GM12864 (cell line): ENCODE measurements around the gene GALNT8.

Experiments used
- DNase-seq: peaks from one replicate; pipeline ENCODE4 v3.0.0-alpha.2; 2011; ENCODE audit warnings: low read depth
- H3K4me3 ChIP-seq: 2 replicates; pipeline ENCODE4 v1.5.1; 2011; ENCODE audit warnings: mild to moderate bottlenecking, low read depth, low read length, control low read depth
- CTCF ChIP-seq: IDR thresholded peaks from 2 replicates; pipeline ENCODE4 v1.5.1; 2011; ENCODE audit warnings: low read depth, mild to moderate bottlenecking, moderate library complexity, low read length, control low read depth, inconsistent platforms; ENCODE audit errors: missing control alignments

GALNT8 gene

GRCh38 chr12:4766445-4766844 is 46.2 kb downstream of the GALNT8 start:
- no peak for TF ChIP-seq CTCF
- H3K4me3 ChIP-seq = no peak overlapping the region
- no peak for DNase-seq

- no peak for DNase-seq
- no peak for TF ChIP-seq CTCF
- H3K4me3 ChIP-seq = no peak overlapping the region
Observed at GRCh38 chr12:4767186-4767585, 47.0 kb downstream of the GALNT8 start.

- TF ChIP-seq CTCF = no peak
- H3K4me3 ChIP-seq = no peak overlapping the region
- no peak for DNase-seq
Observed at GRCh38 chr12:4768341-4768740, 48.1 kb downstream of the GALNT8 start.

- no peak overlapping the region for H3K4me3 ChIP-seq
- no peak for DNase-seq
- no peak for TF ChIP-seq CTCF
Observed at GRCh38 chr12:4769073-4769472, 48.9 kb downstream of the GALNT8 start.

GRCh38 chr12:4771172-4771959 is 51.2 kb downstream of the GALNT8 start:
- TF ChIP-seq CTCF = no peak
- no peak overlapping the region for H3K4me3 ChIP-seq
- no peak for DNase-seq

- no peak for TF ChIP-seq CTCF
- no peak for DNase-seq
- no peak overlapping the region for H3K4me3 ChIP-seq
Observed at GRCh38 chr12:4771960-4772566, 51.9 kb downstream of the GALNT8 start.

GRCh38 chr12:4775936-4776335 is 55.7 kb downstream of the GALNT8 start:
- H3K4me3 ChIP-seq = no peak overlapping the region
- TF ChIP-seq CTCF = no peak

More at GRCh38 chr12:4775936-4776335, 55.7 kb downstream of the GALNT8 start:
- DNase-seq = no peak
